BLaER1 (cell line): ENCODE data around the gene PPP3CB.

ENCODE experiments used
- H3K27ac ChIP-seq: shearing (Covaris generic); formaldehyde crosslinking; 2 replicates; pipeline ENCODE4 v1.8.1; 2022
- H3K27me3 ChIP-seq: shearing (Covaris generic); formaldehyde crosslinking; 2 replicates; pipeline ENCODE4 v1.8.1; 2022
- H3K36me3 ChIP-seq: shearing (Covaris generic); formaldehyde crosslinking; 2 replicates; pipeline ENCODE4 v1.8.1; 2022
- H3K4me1 ChIP-seq: shearing (Covaris generic); formaldehyde crosslinking; 2 replicates; pipeline ENCODE4 v1.8.1; 2022
- H3K4me2 ChIP-seq: shearing (Covaris generic); formaldehyde crosslinking; 2 replicates; pipeline ENCODE4 v1.8.1; 2022
- H3K4me3 ChIP-seq: shearing (Covaris generic); formaldehyde crosslinking; 2 replicates; pipeline ENCODE4 v1.8.1; 2022
- H3K9ac ChIP-seq: shearing (Covaris generic); formaldehyde crosslinking; 2 replicates; pipeline ENCODE4 v1.8.1; 2022
- H3K9me3 ChIP-seq: shearing (Covaris generic); formaldehyde crosslinking; 2 replicates; pipeline ENCODE4 v1.8.1; 2022
- H4K20me1 ChIP-seq: shearing (Covaris generic); formaldehyde crosslinking; 2 replicates; pipeline ENCODE4 v1.8.1; 2022
- Cebpa-rat ChIP-seq: shearing (Covaris generic); IDR thresholded peaks from 2 replicates; pipeline ENCODE4 v1.8.1; 2022

The PPP3CB gene

GRCh38 chr10:73486601-73487000 is 9.2 kb downstream of the PPP3CB start:
- no peaks in the 10 kb centered on the region for H3K27me3 ChIP-seq
- H3K4me1 ChIP-seq: no peaks in the 10 kb centered on the region
- H3K4me2 ChIP-seq: no peak overlapping the region
- H4K20me1 ChIP-seq: peaks cover 37% of the 10 kb centered on the region; the same call in 1 of the 2 replicates
- 0 out of 2 replicates have a peak, but pooled peaks cover 5% of the 10 kb centered on the region for H3K9me3 ChIP-seq
- TF ChIP-seq Cebpa-rat: no peak
- no peak overlapping the region for H3K4me3 ChIP-seq
- H3K9ac ChIP-seq: no peak overlapping the region
- H3K27ac ChIP-seq: no peak overlapping the region
- peaks cover 51% of the 10 kb centered on the region for H3K36me3 ChIP-seq

- H3K9me3 ChIP-seq: 0 out of 2 replicates have a peak, but pooled peaks cover 5% of the 10 kb centered on the region
- H4K20me1 ChIP-seq: peaks cover 39% of the 10 kb centered on the region; the same call in 1 of the 2 replicates
- H3K27ac ChIP-seq: no peak overlapping the region
- no peak for TF ChIP-seq Cebpa-rat
- H3K27me3 ChIP-seq: no peaks in the 10 kb centered on the region
- H3K9ac ChIP-seq: no peak overlapping the region
- H3K36me3 ChIP-seq: peaks cover 43% of the 10 kb centered on the region
- H3K4me3 ChIP-seq: no peak overlapping the region
- H3K4me2 ChIP-seq: no peak overlapping the region
- no peaks in the 10 kb centered on the region for H3K4me1 ChIP-seq
Observed at GRCh38 chr10:73485320-73485719, 10.5 kb downstream of the PPP3CB start.

- no peak overlapping the region for H3K4me3 ChIP-seq
- H4K20me1 ChIP-seq: peaks cover 23% of the 10 kb centered on the region; the same call in 1 of the 2 replicates
- H3K4me2 ChIP-seq: no peak overlapping the region
- peaks cover 10% of the 10 kb centered on the region for H3K4me1 ChIP-seq
- H3K9me3 ChIP-seq: 0 out of 2 replicates have a peak, but pooled peaks cover 5% of the 10 kb centered on the region
- peaks cover 60% of the 10 kb centered on the region for H3K36me3 ChIP-seq
- no peak overlapping the region for H3K9ac ChIP-seq
- no peak for TF ChIP-seq Cebpa-rat
- H3K27ac ChIP-seq: no peak overlapping the region
- H3K27me3 ChIP-seq: no peaks in the 10 kb centered on the region
Observed at GRCh38 chr10:73480158-73480557, 15.7 kb downstream of the PPP3CB start.

- H3K27me3 ChIP-seq: no peaks in the 10 kb centered on the region
- no peak overlapping the region for H3K4me3 ChIP-seq
- H3K4me2 ChIP-seq: peak overlapping the region; percentile 22; the same call in 1 of the 2 replicates
- H4K20me1 ChIP-seq: peaks cover 23% of the 10 kb centered on the region; the same call in 1 of the 2 replicates
- H3K9me3 ChIP-seq: 0 out of 2 replicates have a peak, but pooled peaks cover 5% of the 10 kb centered on the region
- no peak overlapping the region for H3K27ac ChIP-seq
- H3K9ac ChIP-seq: no peak overlapping the region
- peaks cover 10% of the 10 kb centered on the region for H3K4me1 ChIP-seq
- no peak for TF ChIP-seq Cebpa-rat
- peaks cover 67% of the 10 kb centered on the region for H3K36me3 ChIP-seq
Observed at GRCh38 chr10:73478636-73479035, 17.2 kb downstream of the PPP3CB start.

- H3K4me1 ChIP-seq: peaks cover 15% of the 10 kb centered on the region
- no peak overlapping the region for H3K27ac ChIP-seq
- H3K9ac ChIP-seq: no peak overlapping the region
- no peaks in the 10 kb centered on the region for H4K20me1 ChIP-seq
- H3K4me2 ChIP-seq: no peak overlapping the region
- H3K27me3 ChIP-seq: no peaks in the 10 kb centered on the region
- no peaks in the 10 kb centered on the region for H3K9me3 ChIP-seq
- TF ChIP-seq Cebpa-rat: no peak
- no peak overlapping the region for H3K4me3 ChIP-seq
- peaks cover 85% of the 10 kb centered on the region for H3K36me3 ChIP-seq
Observed at GRCh38 chr10:73471226-73471625, 24.6 kb downstream of the PPP3CB start.

- H3K4me1 ChIP-seq: peaks cover 15% of the 10 kb centered on the region
- no peak overlapping the region for H3K27ac ChIP-seq
- no peaks in the 10 kb centered on the region for H3K27me3 ChIP-seq
- H3K4me2 ChIP-seq: peak overlapping the region; percentile 48
- TF ChIP-seq Cebpa-rat: no peak
- H3K36me3 ChIP-seq: peaks cover 83% of the 10 kb centered on the region
- H3K9me3 ChIP-seq: no peaks in the 10 kb centered on the region
- no peak overlapping the region for H3K4me3 ChIP-seq
- H4K20me1 ChIP-seq: no peaks in the 10 kb centered on the region
- no peak overlapping the region for H3K9ac ChIP-seq
Observed at GRCh38 chr10:73469579-73469978, 26.2 kb downstream of the PPP3CB start.

GRCh38 chr10:73467206-73467605 is 28.6 kb downstream of the PPP3CB start:
- Histone ChIP-seq H3K4me1 (peaks cover 15% of the 10 kb centered on the region), H3K9me3 (no peaks in the 10 kb centered on the region), H3K27ac (no peak overlapping the region), H4K20me1 (no peaks in the 10 kb centered on the region), H3K4me3 (no peak overlapping the region), H3K4me2 (no peak overlapping the region), H3K9ac (no peak overlapping the region), H3K27me3 (no peaks in the 10 kb centered on the region), H3K36me3 (peaks cover 83% of the 10 kb centered on the region)
- no peak for TF ChIP-seq Cebpa-rat

GRCh38 chr10:73465978-73466726 is 29.7 kb downstream of the PPP3CB start:
- no peak overlapping the region for H3K27ac ChIP-seq
- H3K9ac ChIP-seq: no peak overlapping the region
- peaks cover 81% of the 10 kb centered on the region for H3K36me3 ChIP-seq
- no peaks in the 10 kb centered on the region for H4K20me1 ChIP-seq
- H3K4me3 ChIP-seq: no peak overlapping the region
- no peaks in the 10 kb centered on the region for H3K27me3 ChIP-seq
- no peak overlapping the region for H3K4me2 ChIP-seq
- no peak for TF ChIP-seq Cebpa-rat
- peaks cover 15% of the 10 kb centered on the region for H3K4me1 ChIP-seq
- H3K9me3 ChIP-seq: no peaks in the 10 kb centered on the region

- no peak overlapping the region for H3K4me3 ChIP-seq
- H3K27ac ChIP-seq: no peak overlapping the region
- H4K20me1 ChIP-seq: no peaks in the 10 kb centered on the region
- H3K36me3 ChIP-seq: peaks cover 75% of the 10 kb centered on the region
- no peaks in the 10 kb centered on the region for H3K27me3 ChIP-seq
- TF ChIP-seq Cebpa-rat: no peak
- H3K4me2 ChIP-seq: no peak overlapping the region
- no peaks in the 10 kb centered on the region for H3K9me3 ChIP-seq
- H3K4me1 ChIP-seq: no peaks in the 10 kb centered on the region
- no peak overlapping the region for H3K9ac ChIP-seq
Observed at GRCh38 chr10:73460897-73461296, 34.9 kb downstream of the PPP3CB start.

GRCh38 chr10:73459683-73460314 is 36.0 kb downstream of the PPP3CB start:
- Histone ChIP-seq H3K27me3 (no peaks in the 10 kb centered on the region), H3K9ac (no peak overlapping the region), H3K9me3 (no peaks in the 10 kb centered on the region), H3K27ac (no peak overlapping the region), H3K36me3 (peaks cover 67% of the 10 kb centered on the region), H4K20me1 (no peaks in the 10 kb centered on the region), H3K4me2 (no peak overlapping the region), H3K4me1 (no peaks in the 10 kb centered on the region), H3K4me3 (no peak overlapping the region)
- TF ChIP-seq Cebpa-rat: no peak
